GM23338 (cell line): Measurements from ENCODE around the gene ABCA13.

Source experiments
- CREB1 ChIP-seq: fragments of 250-450 bp; sonication (Bioruptor Pico); IDR thresholded peaks from 2 replicates; pipeline ENCODE4 v1.5.0; 2020; ENCODE audit warnings: low read depth, mild to moderate bottlenecking, moderate library complexity
- CTCF ChIP-seq, 2 experiments: fragments of 200-600 bp in 1 of 2; sonication (generic) in 1 of 2; conservative IDR thresholded peaks; 2 replicates each; pipeline versions ENCODE4 v1.5.1 to v1.6.1; 2016 to 2017; ENCODE audit warnings: antibody characterized with exemption in 2 of 2, low read depth in 2 of 2, mild to moderate bottlenecking in 2 of 2, moderate library complexity in 1 of 2
- ETS1 ChIP-seq: IDR thresholded peaks from 2 replicates; pipeline ENCODE4 v1.6.1; 2016; ENCODE audit warnings: antibody characterized with exemption
- EZH2 ChIP-seq: fragments of 200-600 bp; sonication (generic); IDR thresholded peaks from one replicate; pipeline ENCODE4 v1.8.0; 2017; ENCODE audit warnings: antibody characterized with exemption, mild to moderate bottlenecking, low read depth; ENCODE audit not compliant: unreplicated experiment
- EZH2phosphoT487 ChIP-seq: fragments of 200-600 bp; sonication (generic); IDR thresholded peaks from one replicate; pipeline ENCODE4 v1.8.1; 2018; ENCODE audit warnings: antibody characterized with exemption; ENCODE audit not compliant: unreplicated experiment
- JUNB ChIP-seq: IDR thresholded peaks from one replicate; pipeline ENCODE4 v1.6.1; 2016; ENCODE audit warnings: antibody characterized with exemption; ENCODE audit not compliant: unreplicated experiment
- NANOG ChIP-seq: IDR thresholded peaks from 2 replicates; pipeline ENCODE4 v1.6.1; 2016; ENCODE audit warnings: antibody characterized with exemption, borderline replicate concordance
- POLR2AphosphoS5 ChIP-seq: IDR thresholded peaks from 2 replicates; pipeline ENCODE4 v1.6.1; 2016; ENCODE audit warnings: antibody characterized with exemption, low read depth
- REST ChIP-seq: IDR thresholded peaks from one replicate; pipeline ENCODE4 v1.6.1; 2018; ENCODE audit warnings: antibody characterized with exemption; ENCODE audit not compliant: unreplicated experiment
- STAT1 ChIP-seq: IDR thresholded peaks from one replicate; pipeline ENCODE4 v1.6.1; 2016; ENCODE audit warnings: antibody characterized with exemption; ENCODE audit not compliant: unreplicated experiment
- ZNF114 ChIP-seq: fragments of 250-450 bp; sonication (Bioruptor Pico); IDR thresholded peaks from 2 replicates; pipeline ENCODE4 v1.5.0; 2020; ENCODE audit warnings: mild to moderate bottlenecking, moderate library complexity
- ZNF331 ChIP-seq: fragments of 250-450 bp; sonication (Bioruptor Pico); IDR thresholded peaks from 2 replicates; pipeline ENCODE4 v1.5.0; 2020; ENCODE audit warnings: low read depth, mild to moderate bottlenecking, moderate library complexity

- TF ChIP-seq REST, result no peak
- no peak for TF ChIP-seq POLR2AphosphoS5
- TF ChIP-seq CTCF (conservative IDR thresholded peaks at IDR 0.05; ENCODE audit: low read depth in 2 of 2), result no peak
- no peak for TF ChIP-seq EZH2phosphoT487
- no peak for TF ChIP-seq STAT1
- no peak for TF ChIP-seq EZH2
- TF ChIP-seq ETS1, result no peak
- no peak for TF ChIP-seq CREB1
- TF ChIP-seq ZNF114, result no peak
- no peak for TF ChIP-seq JUNB
- TF ChIP-seq ZNF331 (CRISPR knock-in tag), result no peak
- TF ChIP-seq NANOG, result no peak
Observed at GRCh38 chr7:48225101-48225500, 53.8 kb downstream of the ABCA13 start.
